ENCODE data around the gene MEIOC.

- TF ChIP-seq HMGXB4 (CRISPR knock-in tag; IDR thresholded peaks at IDR 0.05) (no peak), PREB (CRISPR knock-in tag; IDR thresholded peaks at IDR 0.05; ENCODE audit: borderline replicate concordance) (no peak), MLX (CRISPR knock-in tag; IDR thresholded peaks at IDR 0.05) (no peak), CREB1 (CRISPR knock-in tag; IDR thresholded peaks at IDR 0.05) (no peak), CTCF (IDR thresholded peaks at IDR 0.05) (no peak), CBFB (CRISPR knock-in tag; IDR thresholded peaks at IDR 0.05; ENCODE audit: low read depth) (no peak)
Measured at GRCh38 chr17:44663095-44663494, 6.8 kb downstream of the MEIOC start.

All from WTC11 (cell line).